Tibial artery (tissue), 4 donors: Measurements from ENCODE around the gene NEK1.
"Not testable (repeated sequence)": the region's sequence is repeated elsewhere in the genome, so short reads cannot be mapped to it uniquely, and the experiment has no call there.

Experiments
- DNase-seq, 2 donors: peaks; one replicate each; pipeline ENCODE4 v3.0.0-alpha.2; 2019
- H3K27ac ChIP-seq, 2 donors: fragments of 200-600 bp; sonication (generic) in 1 of 2; 1 replicate in 1 of 2; 2 replicates in 1 of 2; pipeline ENCODE4 v1.5.1; 2018 to 2019; ENCODE audit warnings: mild to moderate bottlenecking in 1 of 2
- H3K27me3 ChIP-seq, 2 donors: fragments of 200-600 bp; sonication (generic) in 1 of 2; one replicate each; pipeline versions ENCODE4 v1.5.1 to v1.6.0; 2016 to 2019
- H3K36me3 ChIP-seq, 3 donors: fragments of 200-600 bp; sonication (generic) in 2 of 3; one replicate each; pipeline ENCODE4 v1.5.1; 2016 to 2019; ENCODE audit warnings: mild to moderate bottlenecking in 2 of 3
- H3K4me1 ChIP-seq, 4 donors: fragments of 200-600 bp; sonication (generic) in 2 of 4; 1 replicate in 3 of 4; 2 replicates in 1 of 4; pipeline ENCODE4 v1.5.1; 2016 to 2019
- H3K4me3 ChIP-seq, 2 donors: fragments of 200-600 bp; sonication (generic) in 1 of 2; 1 replicate in 1 of 2; 2 replicates in 1 of 2; pipeline ENCODE4 v1.5.1; 2018 to 2019; ENCODE audit warnings: mild to moderate bottlenecking in 2 of 2
- H3K9me3 ChIP-seq, 3 donors: fragments of 200-600 bp; sonication (generic) in 1 of 3; one replicate each; pipeline ENCODE4 v1.5.1; 2016 to 2019
- intact Hi-C: fragments of 100-400 bp; cut with DNase I; formaldehyde crosslinking; loops from one replicate; pipeline ENCODE4 v1.15.0; 2023; ENCODE audit warnings: low total_unique reads
- TF ChIP-seq, protein P1 (sequence below), 2 experiments: fragments of 200-600 bp in 1 of 2; fragments of 450-650 bp in 1 of 2; IDR thresholded peaks; one replicate each; pipeline ENCODE4 v1.5.1; 2017 to 2019; ENCODE audit warnings: antibody characterized with exemption in 2 of 2, mild to moderate bottlenecking in 1 of 2, moderate library complexity in 1 of 2

Gene NEK1

DNA sequence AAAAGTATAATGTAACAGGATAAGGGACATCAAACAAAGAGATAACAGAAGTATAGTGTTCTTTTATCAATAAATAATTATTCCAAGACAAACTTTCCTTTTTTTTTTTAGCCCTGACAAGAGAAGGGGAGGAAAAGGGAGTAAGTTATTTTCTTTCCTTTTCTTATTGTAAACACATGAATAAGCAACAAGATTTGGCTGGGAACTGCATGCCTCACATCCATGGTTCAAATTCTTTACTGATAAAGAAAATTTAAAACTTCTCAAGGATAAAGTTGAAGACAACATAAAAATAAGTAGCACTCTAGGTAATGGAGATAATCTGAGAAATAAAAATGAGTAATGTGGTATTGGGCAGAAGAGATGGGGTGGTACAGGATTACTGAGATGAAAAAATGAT, 71.6 kb downstream of the NEK1 start:
- DNase-seq: no peak

DNA sequence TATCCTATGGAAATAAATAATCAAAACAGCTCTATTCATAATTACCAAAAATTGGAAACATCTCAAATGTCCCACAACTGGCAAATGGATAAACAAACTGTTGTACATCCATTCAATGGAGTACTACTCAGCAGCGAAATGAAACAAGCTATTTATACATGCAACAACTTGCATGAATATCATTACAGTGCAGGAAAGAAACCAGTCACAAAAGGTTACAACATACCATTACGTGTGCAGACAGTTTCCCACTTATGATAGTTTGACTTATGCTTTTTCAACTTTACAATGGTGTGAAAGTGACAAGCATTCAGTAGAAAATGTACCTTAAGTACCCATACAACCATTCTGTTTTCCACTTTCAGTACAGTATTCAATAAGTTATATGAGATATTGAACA, 82.3 kb downstream of the NEK1 start:
- TF ChIP-seq, protein P1, sequence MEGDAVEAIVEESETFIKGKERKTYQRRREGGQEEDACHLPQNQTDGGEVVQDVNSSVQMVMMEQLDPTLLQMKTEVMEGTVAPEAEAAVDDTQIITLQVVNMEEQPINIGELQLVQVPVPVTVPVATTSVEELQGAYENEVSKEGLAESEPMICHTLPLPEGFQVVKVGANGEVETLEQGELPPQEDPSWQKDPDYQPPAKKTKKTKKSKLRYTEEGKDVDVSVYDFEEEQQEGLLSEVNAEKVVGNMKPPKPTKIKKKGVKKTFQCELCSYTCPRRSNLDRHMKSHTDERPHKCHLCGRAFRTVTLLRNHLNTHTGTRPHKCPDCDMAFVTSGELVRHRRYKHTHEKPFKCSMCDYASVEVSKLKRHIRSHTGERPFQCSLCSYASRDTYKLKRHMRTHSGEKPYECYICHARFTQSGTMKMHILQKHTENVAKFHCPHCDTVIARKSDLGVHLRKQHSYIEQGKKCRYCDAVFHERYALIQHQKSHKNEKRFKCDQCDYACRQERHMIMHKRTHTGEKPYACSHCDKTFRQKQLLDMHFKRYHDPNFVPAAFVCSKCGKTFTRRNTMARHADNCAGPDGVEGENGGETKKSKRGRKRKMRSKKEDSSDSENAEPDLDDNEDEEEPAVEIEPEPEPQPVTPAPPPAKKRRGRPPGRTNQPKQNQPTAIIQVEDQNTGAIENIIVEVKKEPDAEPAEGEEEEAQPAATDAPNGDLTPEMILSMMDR (IDR thresholded peaks at IDR 0.05): no peak
- no peak for DNase-seq
- H3K27me3 ChIP-seq: no peaks in the 10 kb centered on the region
- no peak overlapping the region for H3K27ac ChIP-seq
- no peaks in the 10 kb centered on the region for H3K4me1 ChIP-seq
- no peak overlapping the region for H3K4me3 ChIP-seq
- H3K9me3 ChIP-seq: no peaks in the 10 kb centered on the region
- intact Hi-C loops: no loop called here
- H3K36me3 ChIP-seq: peaks cover 50 to 64% (median 57%) of the 10 kb centered on the region in 3 donors

More for the DNA sequence above, 71.6 kb downstream of the NEK1 start:
- Histone ChIP-seq H3K36me3 (peaks cover 0 to 8% (median 3%) of the 10 kb centered on the region in 3 donors), H3K4me3 (no peak overlapping the region), H3K4me1 (no peaks in the 10 kb centered on the region), H3K9me3 (peaks cover 0 to 18% (median 10%) of the 10 kb centered on the region in 3 donors), H3K27ac (no peak overlapping the region), H3K27me3 (no peaks in the 10 kb centered on the region)
- intact Hi-C loops: no loop called here
- TF ChIP-seq, protein P1 (IDR thresholded peaks at IDR 0.05): no peak

DNA sequence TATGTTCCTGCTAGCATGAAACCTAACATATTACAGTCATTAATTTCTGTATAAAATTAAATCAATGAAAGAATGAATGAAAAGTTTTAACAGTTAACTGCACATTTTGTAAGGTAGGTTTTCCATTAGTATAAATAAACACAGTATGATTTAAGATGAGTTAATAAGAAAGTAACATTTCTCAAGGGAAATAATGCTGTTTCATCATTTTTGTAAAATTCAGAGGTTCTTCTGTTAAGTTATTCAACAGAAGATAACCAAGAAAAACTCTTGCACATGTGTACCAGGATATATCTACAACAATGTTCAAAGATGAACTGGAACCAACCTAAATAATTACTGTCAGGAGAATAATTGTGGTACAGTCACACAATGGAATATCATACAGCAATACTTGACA, 88.6 kb downstream of the NEK1 start:
- Histone ChIP-seq H3K36me3 (peaks cover 16 to 38% (median 20%) of the 10 kb centered on the region in 3 donors), H3K4me1 (no peaks in the 10 kb centered on the region), H3K27me3 (no peaks in the 10 kb centered on the region), H3K9me3 (no peaks in the 10 kb centered on the region), H3K27ac (no peak overlapping the region), H3K4me3 (no peak overlapping the region)
- DNase-seq: no peak
- TF ChIP-seq, protein P1 (IDR thresholded peaks at IDR 0.05): no peak
- intact Hi-C loops: no loop called here

DNA sequence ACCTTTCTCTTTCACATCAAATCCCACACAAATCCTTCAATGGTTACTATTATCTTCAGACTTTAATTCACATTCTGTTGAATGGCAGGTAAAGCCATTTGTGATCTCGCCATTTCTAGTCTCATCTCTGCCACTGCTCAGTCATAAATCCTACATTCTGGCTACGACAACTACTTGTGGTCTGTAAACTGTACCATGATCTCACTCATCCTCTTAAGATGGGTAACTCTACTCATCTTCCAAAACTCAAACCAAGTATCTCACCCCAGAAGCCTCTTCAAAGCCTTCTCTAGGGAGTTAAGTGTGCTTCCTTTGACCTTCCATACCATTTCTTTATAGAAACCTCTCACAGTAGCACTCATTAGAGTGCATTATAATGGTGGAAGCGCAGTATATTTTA, 101.8 kb downstream of the NEK1 start:
- no peak overlapping the region for H3K27ac ChIP-seq
- peaks cover 19 to 26% (median 24%) of the 10 kb centered on the region in 3 donors for H3K36me3 ChIP-seq
- TF ChIP-seq, protein P1 (IDR thresholded peaks at IDR 0.05): no peak
- no peak for DNase-seq
- no peaks in the 10 kb centered on the region for H3K9me3 ChIP-seq
- no peak overlapping the region for H3K4me3 ChIP-seq
- intact Hi-C loops: no loop called here
- H3K4me1 ChIP-seq: no peaks in the 10 kb centered on the region
- H3K27me3 ChIP-seq: no peaks in the 10 kb centered on the region

DNA sequence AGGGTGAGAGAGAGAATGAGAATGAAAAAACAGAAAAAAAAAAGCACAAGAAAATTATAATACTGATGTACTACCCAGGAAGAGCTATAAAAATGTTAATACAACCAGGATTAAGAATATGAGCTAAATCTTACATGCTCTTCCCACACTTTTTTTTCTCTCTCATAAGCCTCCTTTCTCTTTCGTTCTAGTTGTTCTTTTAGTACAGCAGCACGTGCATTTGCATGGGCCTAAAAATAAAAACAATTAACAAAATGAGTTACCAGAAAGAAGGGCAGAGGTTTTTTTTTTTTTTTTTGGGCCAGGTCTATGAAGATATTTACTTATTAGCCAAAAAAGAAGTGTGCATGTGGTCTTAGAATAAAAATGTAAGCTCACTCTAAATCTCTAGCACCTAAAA, 105.5 kb downstream of the NEK1 start:
- Histone ChIP-seq H3K27me3 (no peaks in the 10 kb centered on the region), H3K36me3 (peaks cover 51 to 63% (median 58%) of the 10 kb centered on the region in 3 donors), H3K4me1 (no peaks in the 10 kb centered on the region), H3K9me3 (peaks cover 0 to 18% (median 12%) of the 10 kb centered on the region in 3 donors), H3K4me3 (no peak overlapping the region), H3K27ac (no peak overlapping the region)
- no peak for DNase-seq
- intact Hi-C loops: no loop called here
- TF ChIP-seq, protein P1 (IDR thresholded peaks at IDR 0.05): no peak

DNA sequence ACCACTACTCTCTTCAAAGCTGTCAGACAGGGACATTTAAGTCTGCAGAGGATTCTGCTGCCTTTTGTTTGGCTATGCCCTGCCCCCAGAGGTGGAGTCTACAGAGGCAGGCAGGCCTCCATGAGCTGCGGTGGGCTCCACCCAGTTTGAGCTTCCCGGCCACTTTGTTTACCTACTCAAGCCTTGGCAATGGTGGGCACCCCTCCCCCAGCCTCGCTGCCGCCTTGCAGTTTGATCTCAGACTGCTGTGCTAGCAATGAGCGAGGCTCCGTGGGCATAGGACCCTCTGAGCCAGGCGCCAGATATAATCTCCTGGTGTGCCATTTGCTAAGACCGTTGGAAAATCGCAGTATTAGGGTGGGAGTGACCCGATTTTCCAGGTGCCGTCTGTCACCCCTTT, 112.5 kb downstream of the NEK1 start:
- H3K27me3 ChIP-seq, H3K4me1 ChIP-seq, intact Hi-C loops, H3K4me3 ChIP-seq, H3K27ac ChIP-seq, DNase-seq: not testable (repeated sequence)
- peaks cover 0 to 22% (median 13%) of the 10 kb centered on the region in 3 donors for H3K9me3 ChIP-seq
- H3K36me3 ChIP-seq: peaks cover 42 to 45% (median 44%) of the 10 kb centered on the region in 3 donors

DNA sequence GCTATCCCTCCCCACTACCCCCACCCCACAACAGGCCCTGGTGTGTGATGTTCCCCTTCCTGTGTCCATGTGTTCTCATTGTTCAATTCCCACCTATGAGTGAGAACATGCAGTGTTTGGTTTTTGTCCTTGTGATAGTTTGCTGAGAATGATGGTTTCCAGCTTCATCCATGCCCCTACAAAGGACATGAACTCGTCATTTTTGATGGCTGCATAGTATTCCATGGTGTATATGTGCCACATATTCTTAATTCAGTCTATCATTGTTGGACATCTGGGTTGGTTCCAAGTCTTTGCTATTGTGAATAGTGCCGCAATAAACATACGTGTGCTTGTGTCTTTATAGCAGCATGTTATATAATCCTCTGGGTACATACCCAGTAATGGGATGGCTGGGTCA, 118.1 kb downstream of the NEK1 start:
- H3K4me3 ChIP-seq, DNase-seq, intact Hi-C loops, H3K27me3 ChIP-seq, H3K4me1 ChIP-seq, H3K9me3 ChIP-seq, H3K27ac ChIP-seq: not testable (repeated sequence)
- peaks cover 9 to 12% (median 10%) of the 10 kb centered on the region in 3 donors for H3K36me3 ChIP-seq
